RWPE1 (cell line): Measurements from ENCODE around the gene MTMR6.

Experiments
- CTCF ChIA-PET: fragments of 350-600 bp; sonication (Branson Sonifier 250); formaldehyde crosslinking; extraction: SDS; loops from one replicate; lab custom pipeline; 2021; lab: Yijun Ruan, JAX
- POLR2A ChIA-PET: fragments of 400-600 bp; formaldehyde crosslinking; extraction: SDS; loops from one replicate; lab custom pipeline; 2020; ENCODE audit warnings: antibody characterized with exemption; ENCODE audit not compliant: low non-redundant PET; lab: Yijun Ruan, JAX
- DNase-seq: peaks from one replicate; pipeline ENCODE4 v3.0.0; 2012; ENCODE audit warnings: low spot score
- H3K27ac ChIP-seq: fragments of 450-650 bp; 2 replicates; pipeline ENCODE4 v1.5.1; 2017
- TF ChIP-seq, protein P1 (sequence below): fragments of 450-650 bp; conservative IDR thresholded peaks from 2 replicates; pipeline ENCODE4 v1.5.1; 2017; ENCODE audit warnings: low read depth, mild to moderate bottlenecking

Gene MTMR6

GRCh38 chr13:25262261-25262660 lies 25.0 kb downstream of the MTMR6 start:
- no peak overlapping the region for H3K27ac ChIP-seq
- ChIA-PET POLR2A (no interaction called here), CTCF (interaction anchor here (0.6 kb wide), 1 partner anchor 114 kb away, joined by 3 read pairs; no protein-coding TSS in a partner anchor)
- TF ChIP-seq, protein P1, sequence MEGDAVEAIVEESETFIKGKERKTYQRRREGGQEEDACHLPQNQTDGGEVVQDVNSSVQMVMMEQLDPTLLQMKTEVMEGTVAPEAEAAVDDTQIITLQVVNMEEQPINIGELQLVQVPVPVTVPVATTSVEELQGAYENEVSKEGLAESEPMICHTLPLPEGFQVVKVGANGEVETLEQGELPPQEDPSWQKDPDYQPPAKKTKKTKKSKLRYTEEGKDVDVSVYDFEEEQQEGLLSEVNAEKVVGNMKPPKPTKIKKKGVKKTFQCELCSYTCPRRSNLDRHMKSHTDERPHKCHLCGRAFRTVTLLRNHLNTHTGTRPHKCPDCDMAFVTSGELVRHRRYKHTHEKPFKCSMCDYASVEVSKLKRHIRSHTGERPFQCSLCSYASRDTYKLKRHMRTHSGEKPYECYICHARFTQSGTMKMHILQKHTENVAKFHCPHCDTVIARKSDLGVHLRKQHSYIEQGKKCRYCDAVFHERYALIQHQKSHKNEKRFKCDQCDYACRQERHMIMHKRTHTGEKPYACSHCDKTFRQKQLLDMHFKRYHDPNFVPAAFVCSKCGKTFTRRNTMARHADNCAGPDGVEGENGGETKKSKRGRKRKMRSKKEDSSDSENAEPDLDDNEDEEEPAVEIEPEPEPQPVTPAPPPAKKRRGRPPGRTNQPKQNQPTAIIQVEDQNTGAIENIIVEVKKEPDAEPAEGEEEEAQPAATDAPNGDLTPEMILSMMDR = no peak
- no peak for DNase-seq

GRCh38 chr13:25253702-25254101 lies 33.6 kb downstream of the MTMR6 start:
- CTCF ChIA-PET = interaction anchor here (0.6 to 1.5 kb wide), 2 partner anchors 18 to 22 kb away, joined by 3 to 4 read pairs; no protein-coding TSS in a partner anchor
- no peak overlapping the region for H3K27ac ChIP-seq
- no peak for DNase-seq
- POLR2A ChIA-PET = no interaction called here
- TF ChIP-seq, protein P1 = no peak

DNA sequence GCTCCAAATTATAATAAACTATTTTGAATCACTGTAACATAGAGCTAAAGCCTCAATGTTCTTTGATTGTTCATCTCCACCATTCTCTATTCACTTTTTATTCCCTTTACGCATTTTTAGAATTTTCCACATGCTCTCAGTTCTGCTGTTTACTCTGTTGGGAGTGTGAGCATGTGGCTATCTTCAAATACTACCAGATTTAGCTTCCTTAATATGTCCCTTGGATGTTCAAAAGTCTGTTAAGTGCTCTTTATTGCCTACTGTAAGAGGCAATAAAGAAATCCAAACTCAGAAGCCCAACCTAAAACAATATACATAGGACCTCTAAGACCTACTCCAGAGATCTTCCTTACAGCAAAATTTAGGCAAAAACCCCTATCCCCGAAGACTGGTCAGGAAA lies 34.5 kb downstream of the MTMR6 start:
- TF ChIP-seq, protein P1 = no peak
- CTCF ChIA-PET = interaction anchor here (1.5 kb wide), 1 partner anchor 23 kb away, joined by 4 read pairs; no protein-coding TSS in a partner anchor
- POLR2A ChIA-PET = no interaction called here
- no peak overlapping the region for H3K27ac ChIP-seq
- DNase-seq = no peak

GRCh38 chr13:25252225-25252624 lies 35.1 kb downstream of the MTMR6 start:
- TF ChIP-seq, protein P1 = no peak
- no peak overlapping the region for H3K27ac ChIP-seq
- POLR2A ChIA-PET = no interaction called here
- DNase-seq = no peak
- CTCF ChIA-PET = interaction anchor here (1.5 kb wide), 1 partner anchor 23 kb away, joined by 4 read pairs; no protein-coding TSS in a partner anchor

DNA sequence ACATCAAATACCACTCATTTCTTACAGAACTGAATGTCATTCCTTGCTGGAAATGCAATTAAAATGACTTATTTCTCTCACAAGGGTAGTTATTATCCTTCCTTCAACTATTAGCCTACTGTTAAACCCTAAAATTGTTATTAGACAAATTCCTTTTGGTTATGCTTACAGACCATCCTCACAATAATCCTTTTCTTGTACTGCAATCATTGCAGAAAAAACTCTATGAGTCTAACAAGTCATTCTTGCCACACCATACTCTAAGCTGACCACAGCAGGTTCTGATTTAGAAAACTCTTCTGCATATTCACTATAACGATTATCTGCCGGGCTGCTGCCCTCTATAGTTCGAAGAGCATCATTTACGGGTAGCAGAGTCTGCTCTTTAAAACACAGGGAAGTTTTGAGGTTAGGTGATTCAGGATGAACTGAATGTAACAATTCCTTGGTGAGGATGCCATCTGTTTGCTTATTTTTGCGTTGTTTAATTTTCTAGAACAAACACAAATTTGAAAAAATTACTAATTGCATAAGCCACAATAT lies 38.2 kb downstream of the MTMR6 start:
- ChIA-PET CTCF (interaction anchor here (0.7 to 1.1 kb wide), 2 partner anchors 35 to 171 kb away, joined by 3 read pairs; no protein-coding TSS in a partner anchor), POLR2A (no interaction called here)
- H3K27ac ChIP-seq = no peak overlapping the region
- no peak for DNase-seq
- TF ChIP-seq, protein P1 = 0 out of 2 replicates have a peak, but pooled peaks have one; percentile 17

- no peak for DNase-seq
- ChIA-PET CTCF (interaction anchor here (0.5 to 1.1 kb wide), 3 partner anchors 34 to 1203 kb away, joined by 3 read pairs; no protein-coding TSS in a partner anchor), POLR2A (no interaction called here)
- no peak overlapping the region for H3K27ac ChIP-seq
- TF ChIP-seq, protein P1 = no peak
These were observed 39.2 kb downstream of the MTMR6 start for GRCh38 chr13:25248071-25248470.
